Gastrocnemius medialis (tissue), 4 donors: Measurements from ENCODE around the gene VRK3.

ENCODE experiments used
- CTCF ChIP-seq, 5 experiments: fragments of 450-650 bp in 3 of 5; fragments of 200-600 bp in 2 of 5; sonication (generic) in 2 of 5; IDR thresholded peaks in 4 of 5; conservative IDR thresholded peaks in 1 of 5; 1 replicate in 4 of 5; 2 replicates in 1 of 5; pipeline ENCODE4 v1.5.1; 2016 to 2019; ENCODE audit warnings: antibody characterized with exemption in 5 of 5, mild to moderate bottlenecking in 3 of 5, moderate library complexity in 3 of 5
- POLR2A ChIP-seq, 2 donors: fragments of 450-650 bp; IDR thresholded peaks; one replicate each; pipeline ENCODE4 v1.6.1; 2017; ENCODE audit warnings: antibody characterized with exemption in 2 of 2, mild to moderate bottlenecking in 2 of 2, moderate library complexity in 2 of 2

- TF ChIP-seq CTCF (IDR thresholded peaks at IDR 0.05 in 4 of 5, conservative IDR thresholded peaks at IDR 0.05 in 1 of 5) = no peak
- TF ChIP-seq POLR2A (IDR thresholded peaks at IDR 0.05) = no peak
These were observed 52.3 kb downstream of the VRK3 start for GRCh38 chr19:49972841-49973240.
